Measurements from ENCODE around the gene TMTC2. TPM values are rescaled to one million over a fixed set of nuclear protein-coding genes. Genes with fewer than 3 reads are reported as not detected.
"Not testable (repeated sequence)": the region's sequence is repeated elsewhere in the genome, so short reads cannot be mapped to it uniquely, and the experiment has no call there.

Gene TMTC2
- total RNA-seq, 1 donor from 2014 or later = 2.9 TPM

- intact Hi-C loops (cut with DNase I) = no loop called here
- no peak for DNase-seq (ENCODE audit: low spot score)
Observed at GRCh38 chr12:82765971-82766705, 79.4 kb downstream of the TMTC2 start.

GRCh38 chr12:82774666-82775065 is 88.0 kb downstream of the TMTC2 start:
- no peak for DNase-seq (ENCODE audit: low spot score)
- intact Hi-C loops (cut with DNase I) = no loop called here

GRCh38 chr12:82780517-82780916 is 93.8 kb downstream of the TMTC2 start:
- no peak for DNase-seq (ENCODE audit: low spot score)
- intact Hi-C loops (cut with DNase I) = no loop called here

GRCh38 chr12:82781309-82781997 is 94.7 kb downstream of the TMTC2 start:
- intact Hi-C loops (cut with DNase I) = no loop called here
- DNase-seq (ENCODE audit: low spot score) = no peak

GRCh38 chr12:82783435-82783834 is 96.7 kb downstream of the TMTC2 start:
- no peak for DNase-seq (ENCODE audit: low spot score)
- intact Hi-C loops (cut with DNase I) = no loop called here

GRCh38 chr12:82787016-82787415 is 100.3 kb downstream of the TMTC2 start:
- intact Hi-C loops (cut with DNase I) = no loop called here
- no peak for DNase-seq (ENCODE audit: low spot score)

GRCh38 chr12:82788594-82788993 is 101.9 kb downstream of the TMTC2 start:
- no peak for DNase-seq (ENCODE audit: low spot score)
- intact Hi-C loops (cut with DNase I) = no loop called here

GRCh38 chr12:82789674-82790073 is 103.0 kb downstream of the TMTC2 start:
- DNase-seq (ENCODE audit: low spot score) = no peak
- intact Hi-C loops (cut with DNase I) = no loop called here

- intact Hi-C loops (cut with DNase I) = no loop called here
- no peak for DNase-seq (ENCODE audit: low spot score)
Observed at GRCh38 chr12:82793751-82794281, 107.1 kb downstream of the TMTC2 start.

- intact Hi-C loops (cut with DNase I) = no loop called here
- no peak for DNase-seq (ENCODE audit: low spot score)
Observed at GRCh38 chr12:82797480-82797879, 110.8 kb downstream of the TMTC2 start.

GRCh38 chr12:82800185-82800584 is 113.5 kb downstream of the TMTC2 start:
- no peak for DNase-seq (ENCODE audit: low spot score)
- intact Hi-C loops (cut with DNase I) = no loop called here

- DNase-seq (ENCODE audit: low spot score) = no peak
- intact Hi-C loops (cut with DNase I) = no loop called here
Observed at GRCh38 chr12:82801951-82802610, 115.4 kb downstream of the TMTC2 start.

GRCh38 chr12:82803201-82803600 is 116.5 kb downstream of the TMTC2 start:
- intact Hi-C loops (cut with DNase I) = no loop called here
- DNase-seq (ENCODE audit: low spot score) = no peak

- DNase-seq (ENCODE audit: low spot score) = no peak
- intact Hi-C loops (cut with DNase I) = no loop called here
Observed at GRCh38 chr12:82804601-82805000, 117.9 kb downstream of the TMTC2 start.

- intact Hi-C loops (cut with DNase I); DNase-seq (ENCODE audit: low spot score): not testable (repeated sequence)
Observed at GRCh38 chr12:82805004-82805403, 118.3 kb downstream of the TMTC2 start.

GRCh38 chr12:82805812-82806497 is 119.2 kb downstream of the TMTC2 start:
- intact Hi-C loops (cut with DNase I) = no loop called here
- no peak for DNase-seq (ENCODE audit: low spot score)

GRCh38 chr12:82807132-82807737 is 120.5 kb downstream of the TMTC2 start:
- no peak for DNase-seq (ENCODE audit: low spot score)
- intact Hi-C loops (cut with DNase I) = no loop called here

- intact Hi-C loops (cut with DNase I) = no loop called here
- no peak for DNase-seq (ENCODE audit: low spot score)
Observed at GRCh38 chr12:82810568-82810967, 123.9 kb downstream of the TMTC2 start.

GRCh38 chr12:82817368-82817767 is 130.7 kb downstream of the TMTC2 start:
- no peak for DNase-seq (ENCODE audit: low spot score)
- intact Hi-C loops (cut with DNase I) = no loop called here

All from cardiac septum (tissue), 1 donor.